ENCODE data around the gene SUMO3. TPM values are rescaled to one million over a fixed set of nuclear protein-coding genes. Genes with fewer than 3 reads are reported as not detected.

The SUMO3 gene
- total RNA-seq, 2 experiments from 2014 or later, result 98.8 to 102 TPM

- ChIA-PET CTCF (interaction anchor here (1.6 kb wide), 1 partner anchor 8 kb away, joined by 5 read pairs; no protein-coding TSS in a partner anchor), POLR2A (interaction anchor here (1.0 kb wide), 1 partner anchor 45 kb away, joined by 3 read pairs; no protein-coding TSS in a partner anchor)
- Mint-ChIP-seq H3K27me3 (ENCODE audit: low read depth) (no peaks in the 10 kb centered on the region), H3K4me1 (ENCODE audit: low read depth) (peaks cover 28% of the 10 kb centered on the region), H3K4me3 (no peak overlapping the region), H3K36me3 (ENCODE audit: low read depth) (peaks cover 69% of the 10 kb centered on the region), H3K9me3 (ENCODE audit: insufficient read depth) (no peaks in the 10 kb centered on the region), H3K27ac (peak overlapping the region; percentile 58)
- DNase-seq (no peak), ATAC-seq (peak; percentile 45)
Measured at GRCh38 chr21:44854664-44855446, 37.0 kb upstream of the SUMO3 start.

GRCh38 chr21:44854391-44854663 is 36.5 kb upstream of the SUMO3 start:
- DNase-seq (no peak), ATAC-seq (peak; percentile 29)
- Mint-ChIP-seq H3K27me3 (ENCODE audit: low read depth) (no peaks in the 10 kb centered on the region), H3K9me3 (ENCODE audit: insufficient read depth) (no peaks in the 10 kb centered on the region), H3K27ac (peak overlapping the region; percentile 58), H3K36me3 (ENCODE audit: low read depth) (peaks cover 70% of the 10 kb centered on the region), H3K4me3 (no peak overlapping the region), H3K4me1 (ENCODE audit: low read depth) (peaks cover 28% of the 10 kb centered on the region)
- ChIA-PET CTCF (interaction anchor here (1.6 kb wide), 1 partner anchor 8 kb away, joined by 5 read pairs; no protein-coding TSS in a partner anchor), POLR2A (interaction anchor here (1.0 kb wide), 1 partner anchor 44 kb away, joined by 3 read pairs; no protein-coding TSS in a partner anchor)

- DNase-seq (no peak), ATAC-seq (no peak)
- no peaks in the 10 kb centered on the region for H3K27me3 Mint-ChIP-seq (ENCODE audit: low read depth)
- H3K4me3 Mint-ChIP-seq, result no peak overlapping the region
- no peaks in the 10 kb centered on the region for H3K9me3 Mint-ChIP-seq (ENCODE audit: insufficient read depth)
- H3K36me3 Mint-ChIP-seq (ENCODE audit: low read depth), result peaks cover 66% of the 10 kb centered on the region
- ChIA-PET POLR2A (no interaction called here), CTCF (no interaction called here)
- peaks cover 28% of the 10 kb centered on the region for H3K4me1 Mint-ChIP-seq (ENCODE audit: low read depth)
- peak overlapping the region; percentile 58 for H3K27ac Mint-ChIP-seq
Measured at GRCh38 chr21:44853601-44854390, 35.9 kb upstream of the SUMO3 start.

DNA sequence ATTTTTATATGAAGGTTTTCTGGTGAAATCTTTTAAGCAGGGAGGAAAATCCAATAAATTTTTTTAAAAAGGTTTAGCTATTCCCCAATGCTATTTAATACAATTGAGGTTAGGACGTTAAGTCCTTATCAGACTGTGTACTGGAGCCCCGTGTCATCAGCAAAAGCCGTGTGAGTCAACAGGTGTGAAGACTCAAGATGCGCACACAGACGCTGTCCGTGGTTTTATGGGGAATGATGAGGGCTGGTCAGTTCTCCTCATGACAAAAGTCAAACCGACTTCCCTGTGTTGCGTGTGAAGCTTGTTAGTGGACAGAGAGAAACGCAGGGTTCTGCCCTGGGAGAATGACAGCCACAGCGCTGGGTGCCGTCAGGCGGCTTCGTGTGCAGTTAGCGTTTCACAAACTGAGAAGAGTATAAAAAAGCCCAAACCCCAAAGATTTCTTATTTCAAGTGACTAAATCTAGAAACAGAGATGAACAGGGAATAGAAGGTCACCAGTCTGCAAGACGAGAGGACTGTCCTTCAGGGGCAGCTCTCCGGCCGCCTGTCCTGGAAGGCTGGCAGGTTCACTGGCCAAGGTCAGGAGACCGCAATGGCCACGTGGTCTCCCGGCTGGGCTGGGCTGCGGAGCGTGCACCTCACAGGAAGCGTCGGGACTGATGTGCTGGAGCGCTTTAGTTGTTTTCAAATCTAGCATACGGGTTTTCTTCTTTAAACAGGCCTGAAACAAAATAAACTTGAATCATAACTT is 33.2 kb upstream of the SUMO3 start:
- no peak for DNase-seq
- H3K36me3 Mint-ChIP-seq (ENCODE audit: low read depth), result peaks cover 58% of the 10 kb centered on the region
- H3K27me3 Mint-ChIP-seq (ENCODE audit: low read depth), result no peaks in the 10 kb centered on the region
- ATAC-seq, result no peak
- peaks cover 36% of the 10 kb centered on the region for H3K4me1 Mint-ChIP-seq (ENCODE audit: low read depth)
- H3K4me3 Mint-ChIP-seq, result no peak overlapping the region
- ChIA-PET CTCF (no interaction called here), POLR2A (interaction anchor here (1.0 kb wide), 1 partner anchor 22 kb away, joined by 3 read pairs; no protein-coding TSS in a partner anchor)
- H3K27ac Mint-ChIP-seq, result no peak overlapping the region
- H3K9me3 Mint-ChIP-seq (ENCODE audit: insufficient read depth), result no peaks in the 10 kb centered on the region

GRCh38 chr21:44850208-44850800 is 32.4 kb upstream of the SUMO3 start:
- H3K4me1 Mint-ChIP-seq (ENCODE audit: low read depth), result peaks cover 42% of the 10 kb centered on the region
- H3K9me3 Mint-ChIP-seq (ENCODE audit: insufficient read depth), result no peaks in the 10 kb centered on the region
- DNase-seq, result no peak
- ChIA-PET CTCF (no interaction called here), POLR2A (interaction anchor here (1.0 kb wide), 1 partner anchor 22 kb away, joined by 3 read pairs; no protein-coding TSS in a partner anchor)
- H3K4me3 Mint-ChIP-seq, result no peak overlapping the region
- H3K27ac Mint-ChIP-seq, result no peak overlapping the region
- no peaks in the 10 kb centered on the region for H3K27me3 Mint-ChIP-seq (ENCODE audit: low read depth)
- H3K36me3 Mint-ChIP-seq (ENCODE audit: low read depth), result peaks cover 52% of the 10 kb centered on the region
- ATAC-seq, result no peak

- DNase-seq (no peak), ATAC-seq (no peak)
- peaks cover 46% of the 10 kb centered on the region for H3K36me3 Mint-ChIP-seq (ENCODE audit: low read depth)
- no peaks in the 10 kb centered on the region for H3K27me3 Mint-ChIP-seq (ENCODE audit: low read depth)
- no peaks in the 10 kb centered on the region for H3K9me3 Mint-ChIP-seq (ENCODE audit: insufficient read depth)
- ChIA-PET POLR2A (interaction anchor here (1.0 kb wide), 1 partner anchor 23 kb away, joined by 3 read pairs; no protein-coding TSS in a partner anchor), CTCF (no interaction called here)
- H3K27ac Mint-ChIP-seq, result no peak overlapping the region
- H3K4me1 Mint-ChIP-seq (ENCODE audit: low read depth), result peaks cover 39% of the 10 kb centered on the region
- no peak overlapping the region for H3K4me3 Mint-ChIP-seq
Measured at GRCh38 chr21:44849616-44850130, 31.8 kb upstream of the SUMO3 start.

GRCh38 chr21:44848821-44849521 is 31.1 kb upstream of the SUMO3 start:
- Mint-ChIP-seq H3K27ac (no peak overlapping the region), H3K4me1 (ENCODE audit: low read depth) (peaks cover 34% of the 10 kb centered on the region), H3K4me3 (no peak overlapping the region), H3K27me3 (ENCODE audit: low read depth) (no peaks in the 10 kb centered on the region), H3K9me3 (ENCODE audit: insufficient read depth) (no peaks in the 10 kb centered on the region), H3K36me3 (ENCODE audit: low read depth) (peaks cover 39% of the 10 kb centered on the region)
- CTCF ChIA-PET, result no interaction called here
- POLR2A ChIA-PET, result no interaction called here
- DNase-seq (no peak), ATAC-seq (no peak)

- H3K36me3 Mint-ChIP-seq (ENCODE audit: low read depth), result peaks cover 27% of the 10 kb centered on the region
- peak overlapping the region; percentile 66 for H3K27ac Mint-ChIP-seq
- no peaks in the 10 kb centered on the region for H3K27me3 Mint-ChIP-seq (ENCODE audit: low read depth)
- H3K4me1 Mint-ChIP-seq (ENCODE audit: low read depth), result peaks cover 29% of the 10 kb centered on the region
- H3K9me3 Mint-ChIP-seq (ENCODE audit: insufficient read depth), result no peaks in the 10 kb centered on the region
- ATAC-seq (no peak), DNase-seq (no peak)
- ChIA-PET CTCF (interaction anchor here (1.1 kb wide), 1 partner anchor 36 kb away, joined by 3 read pairs; no protein-coding TSS in a partner anchor), POLR2A (no interaction called here)
- no peak overlapping the region for H3K4me3 Mint-ChIP-seq
Measured at GRCh38 chr21:44847261-44848056, 29.6 kb upstream of the SUMO3 start.

- peaks cover 22% of the 10 kb centered on the region for H3K36me3 Mint-ChIP-seq (ENCODE audit: low read depth)
- ChIA-PET CTCF (interaction anchor here (0.7 to 1.6 kb wide), 12 partner anchors 8 to 86 kb away, joined by 3 to 6 read pairs (median 4); partner anchors contain the start of gene PTTG1IP), POLR2A (interaction anchor here (0.6 to 0.8 kb wide), 2 partner anchors 27 to 52 kb away, joined by 3 read pairs; partner anchors contain the start of gene PTTG1IP)
- peak; percentile 62 for DNase-seq
- no peaks in the 10 kb centered on the region for H3K9me3 Mint-ChIP-seq (ENCODE audit: insufficient read depth)
- H3K27ac Mint-ChIP-seq, result peak overlapping the region; percentile 64
- H3K27me3 Mint-ChIP-seq (ENCODE audit: low read depth), result no peaks in the 10 kb centered on the region
- peaks cover 27% of the 10 kb centered on the region for H3K4me1 Mint-ChIP-seq (ENCODE audit: low read depth)
- peak overlapping the region; percentile 45 for H3K4me3 Mint-ChIP-seq
- ATAC-seq, result peak; percentile 43
Measured at GRCh38 chr21:44846485-44847260, 28.8 kb upstream of the SUMO3 start.

DNA sequence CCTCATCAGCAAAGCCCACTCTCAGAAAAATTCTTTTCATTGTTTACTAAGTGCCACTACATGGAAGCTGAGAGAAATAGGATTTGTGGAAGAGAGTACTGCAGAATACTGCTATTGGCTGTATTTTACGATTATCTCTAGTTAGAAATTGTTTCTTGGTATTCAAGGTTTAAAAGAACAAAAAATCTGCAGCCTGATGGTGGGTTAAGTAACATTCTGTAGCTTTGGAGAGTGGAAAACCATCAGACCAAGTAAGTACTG is 28.3 kb upstream of the SUMO3 start:
- H3K9me3 Mint-ChIP-seq (ENCODE audit: insufficient read depth), result no peaks in the 10 kb centered on the region
- peaks cover 19% of the 10 kb centered on the region for H3K36me3 Mint-ChIP-seq (ENCODE audit: low read depth)
- H3K27me3 Mint-ChIP-seq (ENCODE audit: low read depth), result no peaks in the 10 kb centered on the region
- peak overlapping the region; percentile 64 for H3K27ac Mint-ChIP-seq
- ATAC-seq (no peak), DNase-seq (no peak)
- H3K4me1 Mint-ChIP-seq (ENCODE audit: low read depth), result peaks cover 21% of the 10 kb centered on the region
- ChIA-PET CTCF (interaction anchor here (0.7 to 1.6 kb wide), 12 partner anchors 9 to 86 kb away, joined by 3 to 6 read pairs (median 4); partner anchors contain the start of gene PTTG1IP), POLR2A (interaction anchor here (0.6 to 0.8 kb wide), 2 partner anchors 28 to 51 kb away, joined by 3 read pairs; partner anchors contain the start of gene PTTG1IP)
- H3K4me3 Mint-ChIP-seq, result peak overlapping the region; percentile 45

All from activated CD8-positive, alpha-beta T cell treated with anti-CD3 and anti-CD28 coated beads, Interleukin-2, amount 10 ng/mL, durations not matched to agents 7 days and 5 days (primary cell).